Activated T-helper 1 cell treated with anti-CD3 and anti-CD28 coated beads, Interleukin-2, amount 50 U/mL, for 16 hours (primary cell): Measurements from ENCODE around the gene PLXND1.

Source experiments
- DNase-seq, 2 donors: peaks; one replicate each; pipeline ENCODE4 v3.0.0-alpha.2; 2020; ENCODE audit warnings: low read depth in 1 of 2, low spot score in 1 of 2

The PLXND1 gene

DNA sequence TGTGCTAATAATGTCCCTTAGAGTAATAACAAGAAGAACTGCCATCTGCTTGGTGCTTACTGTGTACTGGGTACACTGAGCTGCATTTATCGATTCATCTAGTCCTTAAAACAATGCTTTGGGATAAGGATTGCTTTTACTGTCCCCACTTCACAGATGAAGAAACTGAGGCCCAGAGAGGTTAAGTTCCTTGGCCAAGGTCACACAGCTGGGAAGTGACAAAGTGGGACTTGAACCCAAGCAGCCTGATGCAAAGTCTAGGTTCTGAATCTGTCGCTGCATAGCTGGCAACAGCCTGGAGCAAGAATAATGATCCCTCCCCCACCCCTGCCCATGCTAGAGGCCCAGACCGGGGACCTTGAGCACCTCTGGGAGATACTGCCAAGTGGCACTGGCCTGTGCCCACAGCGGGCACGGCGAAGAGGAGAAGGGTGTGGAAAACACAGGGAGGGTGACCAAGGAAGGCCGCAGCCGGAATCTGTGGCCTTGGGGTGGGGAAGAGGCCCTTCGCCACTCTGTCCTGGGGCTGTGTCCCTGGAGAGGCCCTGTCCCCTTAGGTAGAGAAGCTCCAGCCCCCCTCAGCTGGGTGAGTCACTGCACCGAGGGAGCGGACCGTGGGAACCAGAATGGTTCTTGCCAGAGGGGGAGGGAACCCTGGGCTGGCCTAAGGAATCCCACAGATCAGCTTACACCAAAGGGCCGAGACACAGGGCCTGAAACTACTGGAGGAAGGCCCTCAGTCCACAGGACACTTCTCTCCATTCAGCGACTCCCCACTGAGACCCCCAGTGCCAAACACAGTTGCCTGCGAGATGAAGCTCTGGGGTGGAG, 3.5 kb downstream of the PLXND1 start:
- no peak for DNase-seq

DNA sequence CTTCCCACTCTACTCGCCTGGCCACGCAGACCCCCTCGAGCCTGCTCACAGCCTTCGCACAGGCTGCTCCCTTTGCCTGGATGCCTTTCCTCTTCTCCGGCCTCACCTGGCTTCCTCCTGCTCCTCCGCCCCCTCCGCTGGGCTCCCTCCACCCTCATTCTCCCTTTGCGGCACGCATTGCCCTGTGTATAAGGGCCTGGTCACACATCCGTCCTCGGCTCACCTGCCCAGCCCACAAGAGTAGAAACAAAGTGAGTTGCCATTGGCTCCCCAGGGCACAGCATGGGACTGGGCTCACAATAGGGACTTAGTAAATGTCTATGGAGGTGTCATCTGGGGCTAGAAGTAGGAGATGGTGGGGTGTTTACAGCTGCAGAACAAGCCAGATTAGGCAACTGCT, 4.2 kb downstream of the PLXND1 start:
- no peak for DNase-seq

GRCh38 chr3:129601713-129602112, 4.8 kb downstream of the PLXND1 start:
- no peak for DNase-seq

DNA sequence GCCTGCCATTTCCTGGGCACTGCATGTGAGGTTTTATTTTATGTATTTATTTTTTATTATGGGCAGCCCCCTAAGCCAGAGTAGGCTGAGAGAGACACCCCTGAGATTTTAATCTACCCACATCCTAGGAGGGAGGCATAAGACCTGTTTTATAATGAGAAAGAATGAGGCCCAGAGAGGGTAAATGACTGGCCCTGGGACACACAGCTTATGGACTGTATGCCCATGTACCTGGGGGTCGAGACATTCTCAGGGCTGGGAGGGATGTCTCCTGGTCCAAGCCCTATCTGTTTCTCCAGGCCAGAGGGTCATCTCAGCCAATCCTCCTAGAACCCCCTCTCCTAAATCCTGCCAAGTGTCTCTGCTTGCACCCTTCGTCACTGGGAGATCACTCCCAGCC, 6.1 kb downstream of the PLXND1 start:
- DNase-seq: no peak

DNA sequence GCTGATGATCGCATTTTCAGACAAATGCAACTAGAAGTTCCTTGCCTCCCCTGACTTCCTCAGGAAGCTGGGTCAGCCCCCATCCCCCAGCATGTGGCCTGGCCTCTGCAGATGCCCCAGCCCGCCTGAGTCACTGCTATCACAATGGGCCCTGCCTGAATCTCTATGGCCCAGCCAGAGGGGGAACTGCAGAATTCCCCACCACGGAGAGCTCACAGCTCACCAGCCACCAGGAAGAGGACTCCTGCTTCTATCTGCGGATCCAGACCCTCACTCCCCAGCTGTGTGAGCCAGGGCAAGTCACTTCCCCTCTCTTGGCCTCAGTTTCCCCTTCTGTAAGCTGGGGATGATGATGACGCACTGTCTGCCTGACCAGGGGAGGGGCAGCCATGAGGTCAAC, 6.9 kb downstream of the PLXND1 start:
- no peak for DNase-seq

DNA sequence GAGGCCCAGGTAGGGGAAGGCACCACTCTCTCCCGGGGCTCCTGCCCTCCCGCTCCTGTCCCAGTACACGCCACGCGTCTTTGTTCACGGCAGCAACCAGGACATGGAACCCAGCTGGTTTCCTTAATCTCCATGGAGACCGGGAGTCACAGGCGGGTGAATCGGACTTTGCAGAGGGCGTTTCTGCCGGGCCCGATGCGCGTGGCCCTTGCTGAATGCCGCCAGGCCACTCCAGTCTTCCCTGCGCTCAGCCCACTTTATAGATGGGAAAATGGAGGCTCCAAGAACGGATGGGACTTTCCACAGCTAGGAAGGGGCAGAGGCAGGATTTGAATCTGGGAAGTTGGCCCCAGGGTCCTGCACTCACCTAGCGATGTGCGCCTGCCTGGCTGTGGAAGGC, 7.4 kb downstream of the PLXND1 start:
- DNase-seq: no peak

GRCh38 chr3:129598484-129598883, 8.0 kb downstream of the PLXND1 start:
- no peak for DNase-seq

GRCh38 chr3:129598000-129598381, 8.5 kb downstream of the PLXND1 start:
- no peak for DNase-seq

- DNase-seq: no peak
Measured at GRCh38 chr3:129597087-129597999, 9.1 kb downstream of the PLXND1 start.

GRCh38 chr3:129596194-129597086, 10.0 kb downstream of the PLXND1 start:
- DNase-seq: no peak

DNA sequence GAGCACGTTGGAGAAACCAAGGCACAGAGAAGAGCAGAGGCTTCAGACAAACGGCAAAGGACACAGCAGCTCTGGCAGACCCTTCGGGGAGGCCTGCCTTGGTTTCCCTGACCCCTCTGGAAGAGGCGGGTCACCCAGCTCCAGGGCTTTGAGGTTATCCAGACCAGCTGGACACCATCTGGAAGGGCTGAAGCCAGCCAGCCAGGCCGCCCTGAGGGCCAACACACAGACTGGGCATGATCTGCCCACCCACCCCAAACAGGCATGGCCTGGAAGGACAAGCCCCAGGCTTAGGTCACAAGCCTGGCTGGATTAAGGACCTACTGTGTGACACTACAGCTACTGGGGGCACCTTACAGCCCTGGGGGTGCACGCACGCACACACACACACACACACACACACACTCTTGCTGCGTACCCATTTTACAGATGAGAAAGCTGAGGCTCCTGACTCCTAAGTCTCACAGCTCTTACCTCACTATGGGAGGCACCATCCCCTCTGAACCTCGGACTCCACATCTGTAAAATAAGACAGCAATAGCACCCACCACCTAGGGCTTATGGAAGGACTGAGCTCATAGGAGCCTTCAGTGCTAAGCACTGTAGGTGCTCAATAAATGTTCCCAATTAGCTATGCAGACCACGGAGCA, 10.8 kb downstream of the PLXND1 start:
- DNase-seq: no peak

- no peak for DNase-seq
Measured at GRCh38 chr3:129594907-129595390, 11.5 kb downstream of the PLXND1 start.

DNA sequence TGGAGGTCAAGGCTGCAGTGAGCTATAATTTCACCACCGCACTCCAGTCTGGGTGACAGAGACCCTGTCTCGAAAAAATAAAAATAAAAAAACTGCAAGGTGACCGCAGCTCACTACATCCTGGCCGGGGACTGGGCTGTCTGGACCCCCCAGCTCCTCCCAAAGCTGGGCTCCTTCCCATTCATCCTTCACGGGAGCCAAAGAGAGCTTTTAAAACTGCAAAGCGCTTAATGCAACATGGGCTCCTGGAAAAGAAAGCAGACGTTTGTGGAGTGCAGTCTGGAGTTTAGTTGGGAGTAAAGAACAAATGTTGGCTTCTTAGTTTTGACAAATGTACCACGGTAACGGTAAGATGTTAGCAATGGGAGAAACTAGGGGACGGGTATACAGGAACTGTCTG, 12.1 kb downstream of the PLXND1 start:
- DNase-seq: no peak

DNA sequence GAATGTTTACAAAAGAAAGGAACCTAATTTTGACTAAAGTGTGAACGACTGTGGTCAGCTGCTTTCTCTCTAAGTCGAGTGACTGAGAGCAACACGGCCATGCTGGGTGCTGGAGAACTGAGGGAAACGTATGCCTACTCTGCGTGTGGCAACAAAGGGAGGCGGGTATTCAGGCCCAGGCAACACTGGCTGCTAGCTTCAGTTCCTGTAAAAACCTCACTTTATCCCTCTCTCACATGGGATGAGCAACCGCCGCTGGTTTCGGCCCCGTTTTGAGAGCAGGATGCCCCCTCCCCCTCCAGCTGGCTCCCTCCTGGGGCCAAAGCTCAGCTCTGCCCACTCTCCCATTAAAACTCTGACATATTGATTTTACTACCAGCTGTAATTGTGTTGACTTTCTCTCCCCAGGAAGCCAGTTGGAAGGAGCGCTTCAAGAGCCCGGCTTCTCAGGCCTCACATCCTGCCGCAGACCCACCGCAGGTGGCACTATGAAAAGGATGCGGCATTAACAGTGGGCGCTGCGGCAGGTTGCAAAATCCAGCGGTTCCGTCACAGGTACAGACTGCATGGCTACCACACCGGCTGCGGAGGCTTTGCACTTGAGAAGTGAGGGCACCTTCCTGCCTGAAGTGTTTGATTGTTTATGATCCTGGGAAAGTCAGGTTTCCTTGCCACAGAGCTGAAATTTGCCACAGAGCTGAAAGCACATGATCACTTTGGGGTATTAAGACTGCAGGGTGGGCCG, 12.7 kb downstream of the PLXND1 start:
- peak in 1 of 2 donors; percentile 25 for DNase-seq

DNA sequence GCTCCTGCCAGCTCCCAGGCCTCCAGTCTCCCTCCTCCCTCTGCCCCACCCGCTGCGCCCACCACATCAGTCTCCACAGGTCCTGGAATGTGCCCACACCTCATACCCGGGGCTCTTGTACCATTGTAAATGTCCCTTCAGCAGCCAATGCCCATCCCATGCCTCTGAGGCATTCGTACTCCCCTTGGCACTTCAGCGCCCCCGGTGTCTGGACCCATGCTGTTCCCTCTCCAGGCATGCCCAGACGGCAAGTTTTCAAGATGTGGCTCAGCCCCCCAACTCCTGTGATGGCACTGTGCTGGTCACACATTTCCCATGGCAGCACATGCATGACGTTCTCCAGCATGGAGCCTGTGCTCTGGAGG, 13.3 kb downstream of the PLXND1 start:
- DNase-seq: no peak

DNA sequence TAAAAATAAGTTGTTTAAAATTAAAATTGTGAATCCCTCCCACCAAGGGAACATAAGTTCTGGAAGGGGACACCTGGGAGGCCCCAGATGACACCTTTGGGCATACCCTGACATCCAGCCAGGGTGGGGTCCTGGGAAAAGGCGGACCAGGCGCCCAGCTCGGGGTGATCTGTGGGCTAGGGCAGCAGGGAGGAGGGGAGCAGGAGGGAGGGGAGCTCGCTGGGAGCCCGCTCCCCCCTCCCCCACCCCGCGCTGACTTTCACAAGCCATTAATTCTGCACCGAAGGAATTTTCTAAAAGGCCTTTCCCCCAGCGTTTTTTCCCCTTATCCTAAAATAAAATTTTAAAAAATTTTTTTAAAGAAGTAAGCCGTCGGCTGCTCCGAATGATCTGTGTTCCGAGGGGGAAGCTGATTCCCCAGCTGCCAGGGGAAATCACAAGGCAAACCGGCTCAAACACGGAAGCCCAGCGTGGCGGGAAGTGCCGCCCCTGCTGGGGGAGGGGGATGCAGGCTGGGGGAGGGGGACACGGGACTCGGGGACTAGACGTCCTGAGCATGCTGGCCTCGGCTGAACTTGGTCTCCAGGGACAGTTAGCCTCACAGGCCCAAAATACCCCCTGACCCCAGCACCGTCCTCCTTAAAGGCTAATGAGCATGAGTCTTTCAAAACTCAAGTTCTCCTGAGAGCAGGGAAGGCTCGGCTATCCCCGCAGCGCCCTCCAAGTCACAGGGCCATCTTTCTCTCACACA, 13.9 kb downstream of the PLXND1 start:
- DNase-seq: no peak

GRCh38 chr3:129591932-129592331, 14.5 kb downstream of the PLXND1 start:
- no peak for DNase-seq

DNA sequence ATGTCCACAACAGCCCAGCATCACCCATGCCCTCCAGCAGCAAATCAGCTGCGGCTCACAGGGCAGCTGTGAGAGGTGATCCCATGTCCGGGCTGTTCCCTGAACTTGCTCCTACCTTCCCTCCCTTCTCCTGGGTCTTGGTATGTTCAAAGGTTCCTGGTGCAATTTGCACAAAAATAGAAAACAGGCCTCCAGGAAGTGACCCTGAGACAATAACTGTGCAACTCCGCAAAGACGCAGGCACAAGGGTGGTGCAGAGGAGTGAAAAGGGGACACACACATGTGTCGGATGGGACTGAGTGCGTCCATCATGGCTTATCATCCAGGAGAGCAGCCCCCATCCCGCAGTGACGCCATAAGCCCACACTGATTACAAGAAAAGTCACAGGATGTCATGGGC, 16.3 kb downstream of the PLXND1 start:
- no peak for DNase-seq

GRCh38 chr3:129587566-129588210, 18.8 kb downstream of the PLXND1 start:
- no peak for DNase-seq
